IMR-90 (cell line): Measurements from ENCODE around the gene TMEM126B. TPM values are rescaled to one million over a fixed set of nuclear protein-coding genes. Genes with fewer than 3 reads are reported as not detected.

ENCODE experiments used
- ATAC-seq: fragments of 200-7000 bp; cut with Tn5 transposase; 2 replicates; pipeline ENCODE4 v1.9.1; 2020; ENCODE audit warnings: low read depth, mild to moderate bottlenecking, moderate library complexity
- BruUV-seq: library from RNA; stranded (reverse); fragments of 400-500 nt; replicated peaks from 2 replicates; lab custom pipeline; 2021; lab: Mats Ljungman, UMichigan
- CTCF ChIA-PET: fragments of 300-600 bp; formaldehyde crosslinking; extraction: SDS; loops from one replicate; lab custom pipeline; 2021; ENCODE audit warnings: antibody characterized with exemption; lab: Yijun Ruan, JAX
- POLR2A ChIA-PET: fragments of 300-600 bp; sonication (Branson Sonifier 250); formaldehyde crosslinking; loops from one replicate; lab custom pipeline; 2022; ENCODE audit warnings: antibody characterized with exemption; ENCODE audit not compliant: unreplicated experiment; lab: Charles Lee
- DNase-seq: peaks from one replicate; pipeline ENCODE4 v3.0.0; 2013
- H2AFZ ChIP-seq: replicated peaks from 2 replicates; pipeline ENCODE3; 2013; ENCODE audit warnings: low read length, mild to moderate bottlenecking; ENCODE audit not compliant: poor library complexity
- H2AK5ac ChIP-seq: 2 replicates; pipeline ENCODE4 v1.6.1; 2013; ENCODE audit warnings: low read depth, low read length, inconsistent platforms
- H2AK9ac ChIP-seq: replicated peaks from 2 replicates; pipeline ENCODE3; 2013; ENCODE audit warnings: mild to moderate bottlenecking, low read depth, low read length, moderate library complexity; ENCODE audit not compliant: poor library complexity
- H2BK120ac ChIP-seq: 2 replicates; pipeline ENCODE4 v1.6.1; 2013; ENCODE audit warnings: low read depth, low read length, inconsistent platforms
- H2BK15ac ChIP-seq: 3 replicates; pipeline ENCODE4 v1.6.1; 2013; ENCODE audit warnings: low read depth, low read length, inconsistent platforms
- H2BK20ac ChIP-seq: 2 replicates; pipeline ENCODE4 v1.6.1; 2013; ENCODE audit warnings: low read depth, mild to moderate bottlenecking, inconsistent platforms, low read length, moderate library complexity
- H2BK5ac ChIP-seq: 2 replicates; pipeline ENCODE4 v1.6.1; 2013; ENCODE audit warnings: mild to moderate bottlenecking, low read depth, low read length, inconsistent platforms; ENCODE audit not compliant: poor library complexity, severe bottlenecking
- H3K14ac ChIP-seq: replicated peaks from 2 replicates; pipeline ENCODE4 v1.6.1; 2013; ENCODE audit warnings: low read depth, low read length, inconsistent platforms
- H3K18ac ChIP-seq: 2 replicates; pipeline ENCODE4 v1.6.1; 2013; ENCODE audit warnings: low read depth, low read length, control low read depth
- H3K23ac ChIP-seq: 2 replicates; pipeline ENCODE4 v1.6.1; 2013; ENCODE audit warnings: low read depth, low read length, inconsistent platforms
- H3K27ac ChIP-seq: 2 replicates; pipeline ENCODE4 v1.5.1; 2013; ENCODE audit warnings: mild to moderate bottlenecking, control low read depth, low read length; ENCODE audit not compliant: insufficient read depth
- H3K27me3 ChIP-seq: 2 replicates; pipeline ENCODE4 v1.6.1; 2013; ENCODE audit warnings: low read length; ENCODE audit not compliant: control insufficient read depth, insufficient read depth
- H3K36me3 ChIP-seq: 2 replicates; pipeline ENCODE4 v1.6.1; 2013; ENCODE audit warnings: low read length, mixed read lengths; ENCODE audit not compliant: control insufficient read depth, insufficient read depth
- H3K4ac ChIP-seq: 2 replicates; pipeline ENCODE4 v1.6.1; 2013; ENCODE audit warnings: low read depth, low read length, inconsistent platforms
- H3K4me1 ChIP-seq: 2 replicates; pipeline ENCODE4 v1.6.1; 2013; ENCODE audit warnings: low read length, mixed read lengths; ENCODE audit not compliant: control insufficient read depth, insufficient read depth
- H3K4me2 ChIP-seq: 2 replicates; pipeline ENCODE4 v1.6.1; 2013; ENCODE audit warnings: low read depth, mild to moderate bottlenecking, control low read depth, low read length, moderate library complexity
- H3K4me3 ChIP-seq: 2 replicates; pipeline ENCODE4 v1.5.1; 2013; ENCODE audit warnings: low read depth, mild to moderate bottlenecking, control low read depth, low read length, moderate library complexity; ENCODE audit not compliant: insufficient read depth
- H3K56ac ChIP-seq: 2 replicates; pipeline ENCODE4 v1.6.1; 2013; ENCODE audit warnings: low read length, inconsistent platforms; ENCODE audit not compliant: insufficient read depth; ENCODE audit errors: extremely low read depth
- H3K79me1 ChIP-seq, 2 experiments: 2 replicates each; pipeline ENCODE4 v1.6.1; 2013; ENCODE audit warnings: low read length in 2 of 2, inconsistent platforms in 1 of 2, low read depth in 1 of 2
- H3K9ac ChIP-seq: 2 replicates; pipeline ENCODE4 v1.6.1; 2013; ENCODE audit warnings: low read depth, low read length, control low read depth
- H3K9me1 ChIP-seq: 2 replicates; pipeline ENCODE4 v1.6.1; 2013; ENCODE audit warnings: low read length, inconsistent platforms; ENCODE audit not compliant: insufficient read depth
- H3K9me3 ChIP-seq: 2 replicates; pipeline ENCODE4 v1.6.1; 2013; ENCODE audit warnings: low read length; ENCODE audit not compliant: control insufficient read depth, insufficient read depth
- H4K20me1 ChIP-seq: 2 replicates; pipeline ENCODE4 v1.6.1; 2013; ENCODE audit warnings: low read length, inconsistent platforms; ENCODE audit not compliant: insufficient read depth
- H4K5ac ChIP-seq: 2 replicates; pipeline ENCODE4 v1.6.1; 2013; ENCODE audit warnings: mild to moderate bottlenecking, low read depth, low read length, control low read depth
- H4K8ac ChIP-seq, 2 experiments: 2 replicates each; pipeline ENCODE4 v1.6.1; 2013; ENCODE audit warnings: low read depth in 2 of 2, low read length in 2 of 2, control low read depth in 1 of 2, inconsistent platforms in 1 of 2
- H4K91ac ChIP-seq: 2 replicates; pipeline ENCODE4 v1.6.1; 2013; ENCODE audit warnings: low read depth, low read length, inconsistent platforms; ENCODE audit not compliant: insufficient read depth
- BHLHE40 ChIP-seq: fragments of 150-350 bp; IDR thresholded peaks from 2 replicates; pipeline ENCODE4 v1.6.1; 2016; ENCODE audit warnings: mild to moderate bottlenecking, low read depth, low read length
- CEBPB ChIP-seq: IDR thresholded peaks from 2 replicates; pipeline ENCODE4 v1.6.1; 2012; ENCODE audit warnings: low read depth, low read length, improper control_type of control experiment
- CHD1 ChIP-seq: IDR thresholded peaks from 2 replicates; pipeline ENCODE4 v1.6.1; 2012; ENCODE audit warnings: low read depth, low read length, improper control_type of control experiment
- CTCF ChIP-seq: conservative IDR thresholded peaks from 2 replicates; pipeline ENCODE4 v1.5.1; 2012; ENCODE audit warnings: mild to moderate bottlenecking, low read depth, low read length, improper control_type of control experiment
- ELK1 ChIP-seq: fragments of 150-350 bp; IDR thresholded peaks from 2 replicates; pipeline ENCODE4 v1.6.1; 2016; ENCODE audit warnings: low read depth, mild to moderate bottlenecking, low read length, moderate library complexity, borderline replicate concordance
- FOS ChIP-seq: fragments of 150-350 bp; IDR thresholded peaks from 2 replicates; pipeline ENCODE4 v1.6.1; 2016; ENCODE audit warnings: low read depth, low read length
- MAFK ChIP-seq: IDR thresholded peaks from 2 replicates; pipeline ENCODE4 v1.6.1; 2012; ENCODE audit warnings: low read depth, low read length, improper control_type of control experiment
- MAZ ChIP-seq: IDR thresholded peaks from 2 replicates; pipeline ENCODE4 v1.6.1; 2012; ENCODE audit warnings: low read depth, mild to moderate bottlenecking, low read length, improper control_type of control experiment, moderate library complexity, borderline replicate concordance
- MXI1 ChIP-seq: IDR thresholded peaks from 2 replicates; pipeline ENCODE4 v1.6.1; 2012; ENCODE audit warnings: low read depth, mild to moderate bottlenecking, low read length, moderate library complexity, borderline replicate concordance
- NFE2L2 ChIP-seq: fragments of 150-350 bp; IDR thresholded peaks from 2 replicates; pipeline ENCODE4 v1.6.1; 2016; ENCODE audit warnings: low read depth, mild to moderate bottlenecking, low read length
- POLR2A ChIP-seq: IDR thresholded peaks from 2 replicates; pipeline ENCODE4 v1.6.1; 2012; ENCODE audit warnings: mild to moderate bottlenecking, low read depth, low read length
- RAD21 ChIP-seq: IDR thresholded peaks from 2 replicates; pipeline ENCODE4 v1.6.1; 2012; ENCODE audit warnings: low read length, improper control_type of control experiment
- RCOR1 ChIP-seq: IDR thresholded peaks from 2 replicates; pipeline ENCODE4 v1.6.1; 2012; ENCODE audit warnings: mild to moderate bottlenecking, low read length, improper control_type of control experiment; ENCODE audit not compliant: insufficient replicate concordance
- RFX5 ChIP-seq: IDR thresholded peaks from 2 replicates; pipeline ENCODE4 v1.8.0; 2012; ENCODE audit warnings: low read depth, mild to moderate bottlenecking, low read length, moderate library complexity
- SMC3 ChIP-seq: fragments of 150-350 bp; IDR thresholded peaks from 2 replicates; pipeline ENCODE4 v1.6.1; 2016; ENCODE audit warnings: low read depth, mild to moderate bottlenecking, antibody characterized with exemption, low read length, moderate library complexity
- USF2 ChIP-seq: fragments of 150-350 bp; IDR thresholded peaks from 2 replicates; pipeline ENCODE4 v1.6.1; 2017; ENCODE audit warnings: mild to moderate bottlenecking, antibody characterized with exemption, low read length, low read depth
- WGBS, 2 experiments: methylation state at CpG; one replicate each; pipeline versions ENCODE4 v1.1.5 to v1.1.7; 2013; ENCODE audit warnings: missing lambda C conversion rate in 2 of 2; ENCODE audit not compliant: insufficient read length in 1 of 2; ENCODE audit errors: extremely low coverage in 2 of 2; 5-methylcytosine and 5-hydroxymethylcytosine counted together
- dilution Hi-C: fragments of 300-500 bp; cut with HindIII; formaldehyde crosslinking; loops from one replicate; pipeline ENCODE4 v1.14.3; 2018; ENCODE audit warnings: low sequenced_read_pairs; ENCODE audit not compliant: unreplicated experiment
- in situ Hi-C: fragments of 300-500 bp; cut with MboI; formaldehyde crosslinking; loops from 3 replicates; pipeline ENCODE4 v1.14.3; 2019; ENCODE audit warnings: low sequenced_read_pairs, inconsistent platforms, mixed read lengths
- intact Hi-C: fragments of 100-400 bp; cut with micrococcal nuclease; formaldehyde crosslinking; loops from 2 replicates; pipeline ENCODE4 v1.10.0; 2022
- polyA plus RNA-seq, 3 experiments: library from polyadenylated mRNA; depleted of rRNA; stranded (reverse); fragments of >200 nt; gene quantifications; 2 replicates each; pipeline ENCODE4 v1.2.3, GENCODE V29; 2012; ENCODE audit warnings: low replicate concordance in 1 of 3
- total RNA-seq: library from RNA; depleted of rRNA; stranded (reverse); fragments of >200 nt; gene quantifications from 2 replicates; pipeline ENCODE4 v1.2.3, GENCODE V29; 2012

Gene TMEM126B
- total and polyA plus RNA-seq, 2 of the 4 experiments (the other 2 are of a cell fraction), result 44.6 to 56.8 TPM

- Histone ChIP-seq H4K8ac (no peak overlapping the region), H3K36me3 (no peaks in the 10 kb centered on the region), H3K14ac (no peak overlapping the region), H4K91ac (no peak overlapping the region), H4K5ac (no peak overlapping the region), H2AFZ (no peak overlapping the region), H3K4ac (no peak overlapping the region), H3K56ac (no peak overlapping the region), H3K9me1 (no peaks in the 10 kb centered on the region), H3K18ac (no peak overlapping the region), H3K4me2 (no peak overlapping the region), H3K9me3 (no peaks in the 10 kb centered on the region), H2BK120ac (no peak overlapping the region), H3K79me1 (no peaks in the 10 kb centered on the region), H3K27me3 (no peaks in the 10 kb centered on the region; the same call in 1 of the 2 replicates), H3K9ac (no peak overlapping the region), H3K4me1 (no peaks in the 10 kb centered on the region), H4K20me1 (no peaks in the 10 kb centered on the region), H2BK20ac (no peak overlapping the region), H2BK15ac (no peak overlapping the region), H2AK5ac (no peak overlapping the region), H3K4me3 (no peak overlapping the region), H3K27ac (no peak overlapping the region), H2AK9ac (no peak overlapping the region), H3K23ac (no peak overlapping the region), H2BK5ac (no peak overlapping the region)
- intact Hi-C loops, result no loop called here
- DNase-seq, result no peak
- in situ Hi-C loops, result no loop called here
- no TSS peak for BruUV-seq
- TF ChIP-seq USF2, result no peak
- no peak for TF ChIP-seq FOS
- TF ChIP-seq SMC3, result no peak
- TF ChIP-seq BHLHE40, result no peak
- no peak for TF ChIP-seq RAD21
- TF ChIP-seq ELK1, result no peak
- TF ChIP-seq MAFK, result no peak
- TF ChIP-seq NFE2L2, result no peak
- no peak for TF ChIP-seq CTCF
- TF ChIP-seq MXI1, result no peak
- no peak for TF ChIP-seq RFX5
- TF ChIP-seq RCOR1, result no peak
- TF ChIP-seq CHD1, result no peak
- no peak for TF ChIP-seq CEBPB
- no peak for TF ChIP-seq POLR2A
- no peak for TF ChIP-seq MAZ
- CTCF ChIA-PET, result interaction anchor here (1.3 kb wide), 1 partner anchor 9 kb away, joined by 3 read pairs; no protein-coding TSS in a partner anchor
- POLR2A ChIA-PET, result no interaction called here
- no peak for ATAC-seq
- dilution Hi-C loops, result no loop called here
- no CpG with 5 or more reads among the region's 4 CpGs for WGBS, 2 experiments
Measured at GRCh38 chr11:85603220-85603619, 25.2 kb upstream of the TMEM126B start.
